ENCODE measurements around the gene BAIAP2.

The BAIAP2 gene

GRCh38 chr17:81128774-81129173, 93.8 kb downstream of the BAIAP2 start:
- H3K4me3 ChIP-seq (ENCODE audit: low read depth, low read length): no peak overlapping the region
- no peaks in the 10 kb centered on the region for H3K9me3 ChIP-seq (ENCODE audit: control insufficient read depth, insufficient read depth, low read length)
- H3K4me1 ChIP-seq (ENCODE audit: control insufficient read depth, insufficient read depth, low read length): no peaks in the 10 kb centered on the region
- H3K27me3 ChIP-seq (ENCODE audit: control insufficient read depth, insufficient read depth, low read length): no peaks in the 10 kb centered on the region
- H3K36me3 ChIP-seq (ENCODE audit: control insufficient read depth, insufficient read depth, low read length): no peaks in the 10 kb centered on the region
- H3K9ac ChIP-seq (ENCODE audit: low read depth, low read length): no peak overlapping the region

- Histone ChIP-seq H3K9me3 (ENCODE audit: control insufficient read depth, insufficient read depth, low read length) (no peaks in the 10 kb centered on the region), H3K4me1 (ENCODE audit: control insufficient read depth, insufficient read depth, low read length) (no peaks in the 10 kb centered on the region), H3K9ac (ENCODE audit: low read depth, low read length) (no peak overlapping the region), H3K36me3 (ENCODE audit: control insufficient read depth, insufficient read depth, low read length) (no peaks in the 10 kb centered on the region), H3K4me3 (ENCODE audit: low read depth, low read length) (no peak overlapping the region), H3K27me3 (ENCODE audit: control insufficient read depth, insufficient read depth, low read length) (no peaks in the 10 kb centered on the region)
Observed at GRCh38 chr17:81129289-81129688, 94.3 kb downstream of the BAIAP2 start.

- Histone ChIP-seq H3K4me1 (ENCODE audit: control insufficient read depth, insufficient read depth, low read length) (no peaks in the 10 kb centered on the region), H3K36me3 (ENCODE audit: control insufficient read depth, insufficient read depth, low read length) (no peaks in the 10 kb centered on the region), H3K9ac (ENCODE audit: low read depth, low read length) (no peak overlapping the region), H3K9me3 (ENCODE audit: control insufficient read depth, insufficient read depth, low read length) (no peaks in the 10 kb centered on the region), H3K4me3 (ENCODE audit: low read depth, low read length) (no peak overlapping the region), H3K27me3 (ENCODE audit: control insufficient read depth, insufficient read depth, low read length) (no peaks in the 10 kb centered on the region)
Observed at GRCh38 chr17:81129711-81130367, 94.9 kb downstream of the BAIAP2 start.

GRCh38 chr17:81130385-81131361, 95.7 kb downstream of the BAIAP2 start:
- no peak overlapping the region for H3K9ac ChIP-seq (ENCODE audit: low read depth, low read length)

GRCh38 chr17:81131486-81132196, 96.7 kb downstream of the BAIAP2 start:
- H3K27me3 ChIP-seq (ENCODE audit: control insufficient read depth, insufficient read depth, low read length): no peaks in the 10 kb centered on the region
- no peak overlapping the region for H3K4me3 ChIP-seq (ENCODE audit: low read depth, low read length)
- no peaks in the 10 kb centered on the region for H3K9me3 ChIP-seq (ENCODE audit: control insufficient read depth, insufficient read depth, low read length)
- H3K4me1 ChIP-seq (ENCODE audit: control insufficient read depth, insufficient read depth, low read length): no peaks in the 10 kb centered on the region
- H3K36me3 ChIP-seq (ENCODE audit: control insufficient read depth, insufficient read depth, low read length): no peaks in the 10 kb centered on the region
- H3K9ac ChIP-seq (ENCODE audit: low read depth, low read length): peak overlapping the region; percentile 54

More at GRCh38 chr17:81130385-81131361, 95.7 kb downstream of the BAIAP2 start:
- Histone ChIP-seq H3K27me3 (ENCODE audit: control insufficient read depth, insufficient read depth, low read length) (no peaks in the 10 kb centered on the region), H3K4me3 (ENCODE audit: low read depth, low read length) (no peak overlapping the region), H3K36me3 (ENCODE audit: control insufficient read depth, insufficient read depth, low read length) (no peaks in the 10 kb centered on the region), H3K4me1 (ENCODE audit: control insufficient read depth, insufficient read depth, low read length) (no peaks in the 10 kb centered on the region), H3K9me3 (ENCODE audit: control insufficient read depth, insufficient read depth, low read length) (no peaks in the 10 kb centered on the region)

- Histone ChIP-seq H3K9me3 (ENCODE audit: control insufficient read depth, insufficient read depth, low read length) (no peaks in the 10 kb centered on the region), H3K9ac (ENCODE audit: low read depth, low read length) (peak overlapping the region; percentile 54), H3K4me3 (ENCODE audit: low read depth, low read length) (no peak overlapping the region), H3K36me3 (ENCODE audit: control insufficient read depth, insufficient read depth, low read length) (no peaks in the 10 kb centered on the region), H3K27me3 (ENCODE audit: control insufficient read depth, insufficient read depth, low read length) (no peaks in the 10 kb centered on the region), H3K4me1 (ENCODE audit: control insufficient read depth, insufficient read depth, low read length) (no peaks in the 10 kb centered on the region)
Observed at GRCh38 chr17:81132197-81132540, 97.2 kb downstream of the BAIAP2 start.

GRCh38 chr17:81132770-81133723, 98.1 kb downstream of the BAIAP2 start:
- H3K9me3 ChIP-seq (ENCODE audit: control insufficient read depth, insufficient read depth, low read length): no peaks in the 10 kb centered on the region
- no peaks in the 10 kb centered on the region for H3K36me3 ChIP-seq (ENCODE audit: control insufficient read depth, insufficient read depth, low read length)
- H3K4me1 ChIP-seq (ENCODE audit: control insufficient read depth, insufficient read depth, low read length): no peaks in the 10 kb centered on the region
- H3K27me3 ChIP-seq (ENCODE audit: control insufficient read depth, insufficient read depth, low read length): no peaks in the 10 kb centered on the region
- no peak overlapping the region for H3K4me3 ChIP-seq (ENCODE audit: low read depth, low read length)
- H3K9ac ChIP-seq (ENCODE audit: low read depth, low read length): no peak overlapping the region

- Histone ChIP-seq H3K4me1 (ENCODE audit: control insufficient read depth, insufficient read depth, low read length) (no peaks in the 10 kb centered on the region), H3K9me3 (ENCODE audit: control insufficient read depth, insufficient read depth, low read length) (no peaks in the 10 kb centered on the region), H3K9ac (ENCODE audit: low read depth, low read length) (no peak overlapping the region), H3K4me3 (ENCODE audit: low read depth, low read length) (no peak overlapping the region), H3K36me3 (ENCODE audit: control insufficient read depth, insufficient read depth, low read length) (no peaks in the 10 kb centered on the region), H3K27me3 (ENCODE audit: control insufficient read depth, insufficient read depth, low read length) (no peaks in the 10 kb centered on the region)
Observed at GRCh38 chr17:81134064-81134781, 99.3 kb downstream of the BAIAP2 start.

GRCh38 chr17:81135505-81136278, 100.7 kb downstream of the BAIAP2 start:
- Histone ChIP-seq H3K9ac (ENCODE audit: low read depth, low read length) (no peak overlapping the region), H3K27me3 (ENCODE audit: control insufficient read depth, insufficient read depth, low read length) (no peaks in the 10 kb centered on the region), H3K4me1 (ENCODE audit: control insufficient read depth, insufficient read depth, low read length) (no peaks in the 10 kb centered on the region), H3K4me3 (ENCODE audit: low read depth, low read length) (no peak overlapping the region), H3K9me3 (ENCODE audit: control insufficient read depth, insufficient read depth, low read length) (no peaks in the 10 kb centered on the region), H3K36me3 (ENCODE audit: control insufficient read depth, insufficient read depth, low read length) (no peaks in the 10 kb centered on the region)

- no peaks in the 10 kb centered on the region for H3K27me3 ChIP-seq (ENCODE audit: control insufficient read depth, insufficient read depth, low read length)
- H3K9ac ChIP-seq (ENCODE audit: low read depth, low read length): no peak overlapping the region
- H3K36me3 ChIP-seq (ENCODE audit: control insufficient read depth, insufficient read depth, low read length): no peaks in the 10 kb centered on the region
- H3K9me3 ChIP-seq (ENCODE audit: control insufficient read depth, insufficient read depth, low read length): no peaks in the 10 kb centered on the region
- H3K4me1 ChIP-seq (ENCODE audit: control insufficient read depth, insufficient read depth, low read length): no peaks in the 10 kb centered on the region
- no peak overlapping the region for H3K4me3 ChIP-seq (ENCODE audit: low read depth, low read length)
Observed at GRCh38 chr17:81136366-81136765, 101.4 kb downstream of the BAIAP2 start.
